SK-N-SH treated with all-trans-retinoic acid at 6 μM for 48 hours (cell line): ENCODE measurements around the gene OCSTAMP.

Source experiments
- CSRNP3 ChIP-seq: fragments of 250-450 bp; sonication (Bioruptor Pico); IDR thresholded peaks from 2 replicates; pipeline ENCODE4 v1.5.1; 2021; ENCODE audit warnings: mild to moderate bottlenecking, moderate library complexity
- PATZ1 ChIP-seq: fragments of 250-450 bp; sonication (Bioruptor Pico); IDR thresholded peaks from 2 replicates; pipeline ENCODE4 v1.8.0; 2020; ENCODE audit warnings: mild to moderate bottlenecking, moderate library complexity, borderline replicate concordance
- RARB ChIP-seq: fragments of 250-450 bp; sonication (Bioruptor Pico); IDR thresholded peaks from 2 replicates; pipeline ENCODE4 v1.8.0; 2021; ENCODE audit warnings: mild to moderate bottlenecking, moderate library complexity
- ZNF70 ChIP-seq: fragments of 450-650 bp; formaldehyde crosslinking; IDR thresholded peaks from 2 replicates; pipeline ENCODE4 v1.5.0; 2020; ENCODE audit warnings: mild to moderate bottlenecking, moderate library complexity
- ZNF8 ChIP-seq: fragments of 450-650 bp; formaldehyde crosslinking; IDR thresholded peaks from 2 replicates; pipeline ENCODE4 v1.5.0; 2020; ENCODE audit warnings: mild to moderate bottlenecking, moderate library complexity

OCSTAMP gene

GRCh38 chr20:46491354-46491753 is 59.1 kb downstream of the OCSTAMP start (continued):
- no peak for TF ChIP-seq CSRNP3
- no peak for TF ChIP-seq RARB (CRISPR knock-in tag)
- no peak for TF ChIP-seq PATZ1 (CRISPR knock-in tag)
- no peak for TF ChIP-seq ZNF8 (CRISPR knock-in tag)
- TF ChIP-seq ZNF70 (CRISPR knock-in tag) = no peak
